Activated CD4-positive, alpha-beta T cell treated with anti-CD3 and anti-CD28 coated beads for 4 hours (primary cell): ENCODE data around the gene HIVEP3.

Experiments
- DNase-seq, 2 donors: peaks; one replicate each; pipeline ENCODE4 v3.0.0-alpha.2; 2020

Gene HIVEP3

DNA sequence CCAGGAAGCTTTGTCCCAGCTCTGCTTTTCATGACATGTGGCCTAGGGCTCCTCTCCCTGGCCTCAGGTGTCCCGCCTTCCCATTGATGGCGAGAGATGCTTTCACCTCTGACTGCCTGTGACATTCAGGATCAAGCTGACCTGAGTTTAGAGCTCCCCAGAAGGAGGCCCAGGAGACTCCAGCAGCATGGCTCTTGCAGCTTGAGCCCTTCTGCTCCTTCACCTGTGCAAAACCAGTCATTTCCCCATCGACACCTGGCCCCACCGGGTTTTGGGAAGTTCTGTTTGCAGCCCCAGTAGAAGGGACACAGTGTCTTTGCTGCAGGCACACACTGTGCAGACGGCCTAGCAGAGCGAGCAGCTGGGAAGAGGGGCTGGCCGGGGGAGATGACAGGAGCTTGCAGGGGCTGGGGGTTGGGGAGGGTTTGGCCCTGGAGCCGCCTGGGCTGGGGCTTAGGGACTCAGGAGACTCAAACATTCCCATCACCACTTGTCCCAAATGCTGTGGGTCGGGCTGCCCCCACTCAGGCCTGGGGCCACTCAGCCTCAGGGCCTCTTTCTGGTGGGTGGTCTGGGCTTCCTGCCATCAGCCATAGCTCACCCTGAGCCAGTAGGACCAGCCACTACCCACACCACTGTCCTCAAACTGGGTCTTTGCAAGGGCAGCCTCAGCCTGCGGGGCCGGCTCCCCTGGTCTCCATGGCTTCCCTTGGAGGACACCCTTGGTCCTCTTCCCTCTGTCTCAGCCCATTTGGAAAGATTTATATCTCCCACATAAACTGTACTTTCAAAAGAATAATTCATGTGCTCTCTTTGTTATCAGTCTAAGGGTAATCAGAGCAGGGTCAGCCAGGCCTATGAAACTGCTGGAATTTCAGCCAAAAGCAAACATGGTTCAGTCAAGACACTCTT is 430.4 kb downstream of the HIVEP3 start:
- DNase-seq, result no peak

GRCh38 chr1:41487126-41488039 is 431.3 kb downstream of the HIVEP3 start:
- no peak for DNase-seq

GRCh38 chr1:41486371-41487125 is 432.2 kb downstream of the HIVEP3 start:
- no peak for DNase-seq

DNA sequence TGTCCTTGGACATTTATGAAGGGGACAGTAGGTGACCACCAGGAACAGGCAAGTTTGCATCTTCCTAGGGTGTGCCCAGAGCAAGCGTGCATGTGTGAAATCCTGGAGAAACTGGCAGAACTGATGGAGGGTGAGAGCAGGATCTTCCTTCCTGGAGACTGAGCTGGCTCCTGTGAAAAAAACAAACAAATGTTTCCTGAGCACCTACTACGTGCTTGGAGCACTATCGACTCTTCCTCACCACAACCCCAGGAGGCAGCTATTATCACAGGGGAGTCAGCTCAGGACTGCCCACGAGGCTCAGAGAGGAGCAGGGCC is 432.7 kb downstream of the HIVEP3 start:
- no peak for DNase-seq

DNA sequence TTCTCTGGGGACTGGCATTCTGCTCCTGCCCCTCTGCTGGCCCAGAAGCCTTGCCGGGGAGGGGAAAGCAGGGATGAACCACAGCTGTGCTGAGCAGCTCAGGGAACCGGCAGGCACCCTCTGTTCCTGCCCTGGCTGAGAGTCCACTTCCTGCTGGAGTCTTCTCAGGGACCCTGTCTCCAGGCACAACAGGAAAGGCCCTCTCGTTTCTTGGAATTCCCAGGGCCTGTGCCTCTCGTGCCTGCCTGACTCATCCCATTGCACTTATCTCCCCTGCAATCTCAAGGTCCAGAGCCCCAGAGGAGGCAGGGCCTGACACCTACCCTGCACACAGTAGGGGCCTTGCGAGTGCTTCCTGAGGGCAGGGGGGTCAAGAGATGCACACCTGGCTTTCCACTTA is 433.1 kb downstream of the HIVEP3 start:
- no peak for DNase-seq

- no peak for DNase-seq
Observed at GRCh38 chr1:41484402-41485241, 434.1 kb downstream of the HIVEP3 start, which contains the start of gene EDN2. EDN2 (minus strand) TSS chr1:41484683; CDS start chr1:41484601, 82 bp downstream.

GRCh38 chr1:41483960-41484401 is 434.7 kb downstream of the HIVEP3 start:
- DNase-seq, result no peak

- no peak for DNase-seq
Observed at GRCh38 chr1:41483001-41483850, 435.5 kb downstream of the HIVEP3 start.

- no peak for DNase-seq
Observed at GRCh38 chr1:41482001-41482765, 436.5 kb downstream of the HIVEP3 start.

- DNase-seq, result no peak
Observed at GRCh38 chr1:41481109-41481775, 437.5 kb downstream of the HIVEP3 start.

DNA sequence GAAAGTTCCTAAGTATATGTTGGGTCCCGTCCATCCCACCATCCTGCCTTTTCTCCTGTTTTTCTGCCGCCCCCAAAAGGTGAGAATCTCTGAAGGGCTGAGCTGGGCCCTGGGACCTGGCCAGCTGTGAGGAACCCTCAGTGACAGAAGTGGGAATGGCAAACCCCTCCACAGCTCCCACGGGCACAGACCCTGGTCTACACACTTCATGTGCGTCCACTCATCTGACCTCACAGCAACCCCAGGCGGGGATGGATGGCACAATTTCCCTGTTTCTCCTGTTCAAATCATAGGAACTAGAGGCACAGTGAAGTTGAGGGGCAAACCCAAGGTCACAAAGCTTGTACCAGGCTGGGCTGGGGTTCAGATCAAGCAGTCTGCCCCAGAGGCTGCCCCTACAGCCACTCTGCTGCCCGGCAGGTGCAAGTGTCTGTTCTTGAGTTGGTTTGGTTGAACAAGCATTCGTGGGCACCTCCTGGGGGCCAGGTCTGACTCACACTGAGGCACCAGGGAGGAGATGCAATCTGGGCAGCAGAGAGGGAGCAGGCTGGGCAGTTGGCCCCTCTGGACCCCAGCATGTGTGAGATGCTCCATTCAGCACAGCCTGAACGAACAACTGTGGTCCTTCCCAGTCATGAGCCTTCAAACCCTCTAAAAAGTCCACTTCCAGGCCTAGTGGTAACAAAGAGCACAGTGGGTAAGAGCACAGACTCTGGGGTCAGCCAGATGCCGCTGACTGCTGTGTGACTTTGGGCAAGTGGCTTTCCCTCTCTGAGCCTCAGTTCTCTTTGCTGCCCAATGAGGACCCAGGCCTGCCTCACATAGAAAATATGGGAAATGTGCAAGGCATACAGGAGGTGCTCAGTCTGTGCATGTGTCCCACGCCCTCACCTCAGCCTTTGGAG is 438.3 kb downstream of the HIVEP3 start:
- no peak for DNase-seq

- DNase-seq, result no peak
Observed at GRCh38 chr1:41479808-41480160, 438.9 kb downstream of the HIVEP3 start.

DNA sequence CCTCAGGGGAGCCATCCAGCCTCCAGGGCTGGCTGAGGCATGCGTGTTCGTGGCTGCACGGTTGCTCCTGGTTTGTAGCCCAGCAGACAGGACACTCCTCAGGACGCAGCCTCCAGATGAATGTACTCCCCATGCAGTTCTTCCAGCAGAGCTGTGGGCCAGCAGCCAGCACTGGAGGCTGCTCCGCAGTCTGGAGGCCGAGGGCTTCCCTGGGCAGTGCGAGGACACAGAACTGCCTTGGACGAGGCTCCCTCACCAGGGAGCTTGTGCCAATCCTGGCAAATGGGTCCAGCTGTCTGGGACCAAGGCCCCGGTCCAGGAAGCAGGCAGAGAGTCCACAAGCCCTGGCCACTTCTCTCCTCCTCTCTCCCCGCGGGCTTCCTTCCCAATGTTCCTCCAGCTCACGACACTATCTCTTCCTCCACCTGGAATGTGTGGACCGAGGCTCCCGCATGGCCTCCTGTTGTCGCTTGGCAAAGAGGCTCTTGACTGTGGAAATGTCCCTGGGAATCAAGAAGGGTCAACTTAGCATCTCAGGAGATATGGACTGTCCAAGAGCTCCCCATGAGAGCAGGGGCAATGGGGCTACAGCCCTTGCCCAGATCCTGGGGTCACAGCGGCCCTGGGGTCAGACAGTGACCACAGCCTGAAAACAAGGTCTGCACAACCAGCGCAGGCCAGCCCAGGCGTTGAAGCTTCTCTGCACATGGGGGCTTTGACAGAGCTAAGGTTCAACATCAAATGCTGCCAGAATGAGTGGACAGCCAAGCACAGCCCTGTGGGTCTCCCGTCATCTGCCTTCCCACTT is 439.5 kb downstream of the HIVEP3 start:
- no peak for DNase-seq

DNA sequence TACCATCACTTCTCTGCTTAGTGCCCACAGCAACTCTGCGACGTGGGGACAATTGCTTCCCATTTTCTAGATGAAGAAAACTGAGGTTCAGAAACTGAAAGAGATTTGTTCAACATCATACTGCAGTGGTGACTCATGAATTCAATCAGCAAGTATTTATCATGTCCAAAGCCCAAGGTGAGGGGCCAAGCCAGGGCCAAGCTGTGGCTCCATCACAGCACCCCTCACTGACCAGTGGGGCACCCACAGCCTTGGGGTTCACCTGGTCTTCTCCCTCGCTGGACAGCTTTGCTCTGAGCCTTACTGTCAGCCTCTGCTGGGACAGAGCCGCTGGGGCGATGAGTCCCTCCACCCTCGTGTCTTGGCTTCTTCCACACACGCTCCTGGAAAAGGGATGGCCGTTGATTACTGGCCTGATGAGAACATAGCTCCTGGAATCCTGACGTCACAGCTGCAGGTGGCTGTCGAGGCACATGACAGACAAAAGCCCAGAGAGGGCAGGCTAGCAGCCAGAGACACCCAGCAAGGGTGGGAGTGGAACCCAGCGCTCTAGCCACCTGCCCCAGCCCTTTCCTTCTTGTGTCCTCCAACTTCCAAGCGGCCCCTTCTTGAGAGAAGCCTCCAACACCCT is 440.5 kb downstream of the HIVEP3 start:
- no peak for DNase-seq

DNA sequence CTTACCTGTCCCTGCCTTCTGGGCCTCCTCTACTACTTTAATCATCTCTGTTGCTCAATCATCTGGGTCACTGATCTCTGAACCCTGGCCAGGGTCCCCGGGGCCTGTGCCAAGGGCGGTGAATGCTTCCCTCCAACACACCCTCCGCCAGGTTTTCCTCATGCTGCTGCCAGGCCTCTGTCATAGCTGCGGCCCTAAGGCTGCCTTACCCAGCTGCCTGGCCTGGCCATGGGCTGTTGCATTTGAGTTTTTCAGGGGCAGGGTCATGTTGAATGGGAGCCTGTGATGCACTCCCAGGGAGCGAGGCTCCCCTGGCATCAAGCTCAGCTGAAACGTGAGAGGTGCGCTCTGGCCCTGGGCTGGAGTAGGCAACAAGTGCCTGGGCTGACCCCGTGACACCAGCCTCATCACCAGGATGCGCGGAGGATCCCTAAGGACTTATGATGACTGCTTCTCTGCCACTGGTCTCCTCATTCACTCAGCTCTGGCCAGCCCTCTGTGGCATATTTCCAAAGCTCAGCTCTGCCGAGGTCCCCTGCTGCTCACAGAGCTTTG is 441.8 kb downstream of the HIVEP3 start:
- DNase-seq, result no peak

DNA sequence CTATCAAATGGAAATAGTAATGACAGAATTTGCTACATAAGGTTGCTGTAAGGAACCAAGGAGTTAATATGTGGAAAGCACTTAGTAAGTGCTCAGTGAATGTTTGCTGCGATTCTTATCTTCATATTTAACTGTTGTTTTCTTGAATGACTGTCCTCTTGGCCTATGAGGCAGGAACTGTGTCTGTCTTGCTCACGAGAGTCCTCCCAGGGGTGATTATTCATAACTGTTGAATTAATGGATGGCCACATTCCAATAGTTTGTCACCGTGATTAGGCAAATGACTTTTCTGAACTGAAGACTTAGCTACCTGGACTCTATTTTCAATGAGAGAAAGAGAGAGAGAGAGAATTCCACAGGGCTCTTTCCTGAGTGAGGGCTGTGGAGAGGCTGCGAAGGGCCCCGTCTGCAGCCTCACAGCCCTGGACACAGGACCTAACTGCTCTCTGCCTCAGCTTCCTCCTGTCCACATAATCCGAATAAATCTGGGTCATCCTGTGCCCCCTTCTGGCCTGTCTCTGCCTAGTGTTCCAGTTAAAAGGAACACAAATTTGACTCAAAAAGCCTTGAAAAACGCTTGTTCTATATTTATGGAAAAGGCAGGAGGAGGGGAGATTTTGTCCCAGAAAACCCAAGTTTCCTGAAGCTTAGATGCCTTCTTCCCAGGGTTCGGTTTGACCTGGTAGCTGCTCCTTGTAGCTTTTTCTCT is 442.7 kb downstream of the HIVEP3 start:
- no peak for DNase-seq
